Measurements from ENCODE around the gene HPS3.
"Not testable (repeated sequence)": the region's sequence is repeated elsewhere in the genome, so short reads cannot be mapped to it uniquely, and the experiment has no call there.

Gene HPS3

DNA sequence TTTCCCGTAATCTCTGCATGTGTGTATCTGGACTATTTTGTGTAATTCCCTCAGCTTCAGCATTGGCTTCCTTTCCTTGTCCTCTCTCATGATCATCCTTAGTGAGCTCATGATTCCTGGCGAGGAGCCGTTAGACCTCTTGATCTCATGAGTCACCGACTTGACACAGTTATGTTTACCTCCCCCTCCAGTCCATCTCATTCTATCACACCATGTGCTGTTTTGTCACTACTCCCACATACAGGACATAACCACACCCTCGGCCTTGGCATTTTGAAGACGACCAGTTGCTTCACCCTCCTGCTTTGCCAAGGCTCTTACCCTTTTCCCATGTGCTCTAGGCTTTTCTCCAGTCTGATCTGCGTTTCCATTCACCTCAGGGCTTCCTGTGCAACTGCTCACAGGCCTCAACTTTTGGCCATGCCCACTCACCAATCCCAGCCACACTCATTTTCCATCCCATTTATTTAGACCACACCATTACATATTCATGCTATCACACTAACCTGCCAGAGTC lies 50.7 kb downstream of the HPS3 start:
- peak overlapping the region; percentile 47 for H3K27ac ChIP-seq
- DNase-seq (ENCODE audit: low read depth, low spot score): peak; percentile 95

DNA sequence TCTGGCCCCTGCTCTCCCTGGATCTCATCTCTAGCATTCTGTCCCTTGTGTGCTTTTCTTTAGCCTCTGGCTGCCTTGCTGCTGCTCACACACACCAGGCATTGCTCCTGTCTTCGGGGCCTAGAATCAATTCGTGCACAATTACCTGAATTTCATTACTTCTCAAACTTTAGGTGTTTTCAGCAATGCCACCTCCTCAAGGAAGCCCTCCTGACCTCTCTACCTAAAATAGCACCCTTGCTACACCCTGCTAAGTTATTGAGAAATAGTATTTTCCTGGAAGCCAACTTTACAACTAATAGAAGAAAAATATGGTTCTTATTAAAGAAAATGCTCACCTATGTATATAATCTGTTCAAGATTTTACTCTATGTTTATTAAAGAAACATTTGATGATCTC lies 51.7 kb downstream of the HPS3 start:
- no peak overlapping the region for H3K27ac ChIP-seq

DNA sequence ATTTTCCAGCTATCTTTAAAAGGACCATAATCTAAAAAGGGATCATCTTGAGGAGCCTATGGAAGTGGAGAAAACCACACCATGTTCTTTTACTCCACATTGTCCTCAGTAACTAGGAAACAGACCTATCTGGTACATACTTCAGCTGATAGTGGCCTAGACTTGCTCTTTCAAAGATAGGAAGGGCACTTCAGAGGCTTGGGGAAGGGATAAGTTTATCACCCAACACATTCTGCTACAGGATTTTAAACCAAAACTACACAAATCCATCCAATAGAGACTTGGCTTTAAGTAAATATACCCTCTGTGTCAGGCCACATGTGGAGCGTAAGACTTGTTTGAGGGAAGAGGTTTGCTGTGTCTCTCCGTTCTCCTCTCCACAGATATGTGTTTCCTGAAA lies 56.8 kb downstream of the HPS3 start:
- DNase-seq (ENCODE audit: low read depth, low spot score): no peak
- H3K27ac ChIP-seq: no peak overlapping the region

More for the DNA sequence above, 51.7 kb downstream of the HPS3 start:
- DNase-seq (ENCODE audit: low read depth, low spot score): no peak

DNA sequence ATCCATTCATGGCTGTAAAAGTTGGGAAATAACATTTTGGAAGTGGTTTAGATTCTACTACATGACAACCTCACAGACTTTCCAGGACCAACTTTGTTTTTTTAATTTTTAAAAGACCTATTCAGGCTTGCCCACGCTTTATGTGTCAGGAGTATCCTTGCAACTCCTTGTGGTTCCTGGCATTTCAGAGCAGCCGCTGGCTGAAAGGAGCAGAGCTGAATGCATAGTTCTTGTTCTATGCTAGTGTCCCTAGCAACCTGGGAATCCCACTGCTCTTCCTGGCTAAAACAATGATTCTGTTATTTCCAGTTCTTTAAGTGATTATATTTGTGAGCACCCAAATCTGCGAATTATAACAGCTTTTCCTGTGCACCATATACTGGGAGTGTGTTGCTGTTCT lies 57.3 kb downstream of the HPS3 start:
- no peak for DNase-seq (ENCODE audit: low read depth, low spot score)
- no peak overlapping the region for H3K27ac ChIP-seq

DNA sequence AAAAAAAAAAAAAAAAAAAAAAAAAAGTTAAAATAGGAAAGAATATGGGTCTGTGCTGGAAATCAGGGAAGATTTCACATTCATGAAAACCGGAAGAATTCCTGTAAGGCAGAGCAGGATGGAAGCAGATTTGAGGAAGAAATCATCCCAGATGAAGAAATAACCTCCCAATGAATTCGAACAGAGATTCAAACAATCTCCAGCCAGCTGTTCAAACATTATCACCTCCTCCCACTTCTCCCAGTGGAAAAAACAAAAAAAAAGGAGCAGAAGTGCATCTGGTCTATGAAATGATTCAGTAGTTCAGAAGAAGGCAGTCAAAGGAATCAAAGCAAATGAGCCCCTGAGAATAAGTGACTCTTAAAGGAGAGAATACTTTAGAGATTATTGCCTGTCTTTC lies 59.1 kb downstream of the HPS3 start:
- H3K27ac ChIP-seq: no peak overlapping the region
- no peak for DNase-seq (ENCODE audit: low read depth, low spot score)

DNA sequence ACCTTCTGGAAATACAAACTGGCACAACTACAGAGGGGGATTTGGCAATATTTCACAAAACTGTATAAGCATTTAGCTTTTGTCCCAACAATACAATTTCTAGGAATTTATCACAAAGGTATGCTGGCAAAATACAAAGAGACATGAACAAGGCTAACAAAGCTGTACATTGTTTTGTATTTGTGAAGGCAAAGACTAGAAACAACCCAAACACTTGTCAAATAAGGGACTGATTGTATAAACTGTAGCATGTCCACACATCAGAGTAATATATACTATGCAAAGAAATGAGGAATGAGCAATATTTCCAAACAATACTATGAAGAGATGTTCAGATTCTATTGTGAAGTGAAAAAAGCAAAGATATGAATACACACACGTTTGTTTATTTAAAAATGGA lies 65.8 kb downstream of the HPS3 start:
- no peak for DNase-seq (ENCODE audit: low read depth, low spot score)
- H3K27ac ChIP-seq: no peak overlapping the region

DNA sequence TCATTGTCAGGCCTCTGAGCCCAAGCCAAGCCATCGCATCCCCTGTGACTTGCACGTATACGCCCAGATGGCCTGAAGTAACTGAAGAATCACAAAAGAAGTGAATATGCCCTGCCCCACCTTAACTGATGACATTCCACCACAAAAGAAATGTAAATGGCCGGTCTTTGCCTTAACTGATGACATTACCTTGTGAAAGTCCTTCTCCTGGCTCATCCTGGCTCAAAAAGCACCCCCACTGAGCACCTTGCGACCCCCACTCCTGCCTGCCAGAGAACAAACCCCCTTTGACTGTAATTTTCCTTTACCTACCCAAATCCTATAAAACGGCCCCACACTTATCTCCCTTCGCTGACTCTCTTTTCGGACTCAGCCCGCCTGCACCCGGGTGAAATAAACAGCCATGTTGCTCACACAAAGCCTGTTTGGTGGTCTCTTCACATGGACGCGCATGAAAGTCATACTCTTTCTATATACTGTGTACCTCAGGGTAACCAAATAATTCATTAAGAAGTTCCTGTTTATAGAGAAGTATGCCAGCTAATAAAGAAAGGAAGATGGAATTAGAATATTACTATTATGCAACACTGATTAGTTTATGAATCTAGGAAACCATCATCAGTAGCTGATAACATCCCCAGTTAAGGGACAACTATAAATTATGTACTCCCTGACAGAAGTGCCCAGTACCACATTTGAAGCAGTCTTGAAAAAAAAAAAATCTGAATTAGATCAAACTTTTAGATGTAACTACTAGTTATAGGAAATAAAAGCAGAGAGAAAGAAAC lies 67.6 kb downstream of the HPS3 start:
- H3K27ac ChIP-seq; DNase-seq (ENCODE audit: low read depth, low spot score): not testable (repeated sequence)

DNA sequence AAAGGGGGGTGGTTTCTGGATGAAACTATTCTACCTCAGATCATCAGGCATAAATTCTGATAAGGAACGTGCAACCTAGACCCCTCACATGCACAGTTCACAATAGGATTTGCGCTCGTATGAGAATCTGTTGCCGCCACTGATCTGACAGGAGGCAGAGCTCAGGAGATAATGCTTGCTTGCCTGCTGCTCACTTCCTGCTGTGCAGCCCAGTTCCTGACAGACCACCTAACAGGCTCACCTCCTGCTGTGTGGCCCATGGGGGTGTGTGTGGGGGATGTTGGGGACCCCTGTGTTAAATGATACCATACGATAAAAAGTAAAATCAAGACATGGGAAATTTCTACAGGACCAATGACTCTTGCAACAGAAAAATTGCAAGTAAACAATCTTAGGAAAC lies 68.2 kb downstream of the HPS3 start:
- no peak for DNase-seq (ENCODE audit: low read depth, low spot score)
- no peak overlapping the region for H3K27ac ChIP-seq

DNA sequence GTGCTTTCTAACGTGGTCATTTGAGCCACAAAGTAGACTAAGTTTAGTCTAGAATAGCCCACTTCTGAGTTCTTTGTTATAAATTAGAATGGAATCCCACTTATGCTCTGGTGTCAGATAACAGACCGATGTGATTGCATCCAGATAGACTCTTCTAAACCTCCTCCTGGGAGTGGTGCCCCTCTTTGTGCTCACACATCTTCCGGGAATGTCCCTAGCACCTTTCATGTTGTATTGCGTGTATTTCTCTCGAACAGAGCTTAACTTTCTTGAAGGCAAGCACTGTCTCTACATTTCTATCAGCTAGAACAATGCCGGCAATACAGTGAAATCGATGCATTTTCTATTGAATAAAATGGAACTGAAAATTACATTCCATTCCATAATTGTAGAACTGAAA lies 69.2 kb downstream of the HPS3 start:
- DNase-seq (ENCODE audit: low read depth, low spot score): no peak
- H3K27ac ChIP-seq: no peak overlapping the region

DNA sequence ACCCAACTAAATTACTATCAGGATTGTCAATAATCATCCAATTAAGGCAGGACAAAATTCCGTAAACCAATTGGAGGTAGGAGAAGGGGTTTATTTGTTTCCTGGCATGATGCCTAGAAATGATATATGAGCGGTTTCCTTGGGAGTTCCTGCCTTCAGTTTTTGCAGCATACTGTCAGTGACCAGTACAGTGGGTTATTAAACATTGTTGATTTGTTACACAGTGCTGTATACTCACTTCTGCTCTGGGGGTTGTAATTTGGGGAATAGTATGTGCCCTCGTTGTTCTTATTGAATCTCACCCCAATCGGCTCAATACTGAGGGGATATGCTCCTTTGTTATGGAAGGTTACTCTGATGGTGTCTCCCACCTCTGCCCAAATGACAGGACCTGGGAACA lies 70.0 kb downstream of the HPS3 start:
- H3K27ac ChIP-seq: no peak overlapping the region
- DNase-seq (ENCODE audit: low read depth, low spot score): no peak

DNA sequence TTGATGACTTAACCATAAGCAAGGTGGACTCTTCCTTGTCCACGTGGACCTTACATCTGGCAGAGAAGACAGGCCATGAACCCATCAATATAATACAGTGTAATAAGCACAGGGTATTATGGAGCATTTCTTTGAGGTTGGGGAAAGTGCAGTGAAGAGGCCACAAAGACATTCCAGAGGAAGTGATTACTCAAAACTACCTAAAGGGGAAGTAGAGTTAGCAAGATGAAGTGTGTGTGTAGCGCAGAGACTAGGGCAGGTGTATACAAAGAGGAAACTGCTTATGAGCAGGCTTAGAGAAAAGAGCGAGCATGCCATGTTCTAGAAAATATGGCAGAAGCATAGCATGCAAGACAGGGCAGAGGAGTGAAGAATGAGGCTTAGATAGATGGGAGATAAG lies 74.3 kb downstream of the HPS3 start:
- DNase-seq (ENCODE audit: low read depth, low spot score): no peak
- no peak overlapping the region for H3K27ac ChIP-seq

DNA sequence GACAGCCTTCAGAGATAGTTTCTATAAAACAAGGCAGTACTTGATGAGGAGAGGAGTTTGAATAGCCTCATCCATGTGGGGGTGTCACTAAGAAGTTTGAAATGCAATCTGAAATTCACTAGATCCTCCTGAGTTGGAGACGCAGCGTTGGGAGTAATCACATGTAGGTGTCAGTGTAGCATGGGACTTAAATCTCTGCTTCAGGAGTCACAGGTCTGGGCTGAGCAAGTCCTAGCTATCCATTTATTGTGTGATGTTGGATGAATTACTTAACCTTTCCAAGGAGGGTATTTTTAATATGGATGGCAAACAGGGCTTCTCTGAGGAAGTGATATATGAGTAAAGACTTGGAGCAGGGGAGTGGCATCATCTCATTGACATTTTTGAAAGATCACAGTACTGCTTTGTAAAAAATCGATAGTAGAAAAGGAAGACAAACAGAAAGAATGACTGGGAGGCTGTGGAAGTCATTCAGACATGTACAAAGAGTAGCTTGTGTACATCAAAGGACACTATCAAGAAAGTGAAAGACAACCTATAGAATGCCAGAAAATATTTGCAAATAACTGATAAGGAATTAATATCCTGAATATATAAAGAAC lies 75.1 kb downstream of the HPS3 start:
- no peak overlapping the region for H3K27ac ChIP-seq
- no peak for DNase-seq (ENCODE audit: low read depth, low spot score)

DNA sequence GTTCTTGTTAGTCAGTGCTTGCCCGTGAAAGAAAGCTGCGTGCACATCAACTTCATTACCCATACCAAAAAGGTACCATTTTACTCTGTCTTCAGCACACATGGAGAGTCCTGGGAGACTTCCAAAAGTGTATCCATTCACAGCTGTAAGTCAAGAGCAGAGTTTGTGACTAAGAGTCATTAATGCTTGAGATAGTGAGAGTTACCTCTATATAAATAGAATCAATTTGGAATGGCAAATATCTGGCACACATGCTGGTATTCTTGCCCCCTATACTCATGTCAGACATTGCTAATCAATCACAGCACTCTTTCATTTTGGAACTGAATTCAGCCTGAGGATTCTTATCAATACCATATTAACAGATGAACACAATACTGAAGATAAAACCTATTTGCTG lies 78.0 kb downstream of the HPS3 start:
- DNase-seq (ENCODE audit: low read depth, low spot score): no peak
- H3K27ac ChIP-seq: no peak overlapping the region

DNA sequence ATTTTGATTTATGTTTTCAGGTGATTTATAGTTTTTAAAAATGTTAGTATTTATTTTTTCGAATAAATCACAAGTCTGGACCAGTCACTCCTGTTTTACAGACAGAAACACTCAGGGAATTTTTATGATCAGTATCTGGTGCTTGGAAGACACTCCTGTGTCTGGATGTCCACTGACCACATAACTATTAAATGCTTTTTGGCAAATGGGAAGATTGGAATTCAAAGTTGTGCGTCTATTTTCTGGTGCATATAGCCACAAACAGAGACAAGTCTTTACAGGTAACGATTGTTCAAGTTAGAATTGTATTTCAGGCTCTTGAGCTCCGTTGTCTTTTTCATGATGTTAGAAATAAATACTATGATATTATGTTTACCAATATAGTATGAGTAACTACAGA lies 80.0 kb downstream of the HPS3 start:
- DNase-seq (ENCODE audit: low read depth, low spot score): no peak
- no peak overlapping the region for H3K27ac ChIP-seq

DNA sequence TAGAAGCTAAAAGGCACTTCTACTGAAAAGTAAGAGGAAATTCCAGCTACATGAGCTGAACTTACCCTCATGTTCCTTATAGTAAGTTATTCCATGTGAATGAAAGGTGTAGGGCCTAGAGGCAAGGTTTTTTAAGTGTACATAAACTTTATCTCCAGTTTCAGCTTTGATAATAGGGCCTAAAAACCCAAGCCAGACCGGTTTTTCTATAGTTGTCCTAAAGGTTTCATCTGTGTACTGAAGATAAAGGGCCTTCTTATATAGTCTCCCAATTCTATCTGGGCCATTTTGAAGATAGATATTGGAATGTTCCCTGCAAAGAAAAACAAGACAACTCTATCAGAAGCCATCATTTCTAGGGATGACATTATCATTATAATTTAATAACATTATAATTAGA lies 82.9 kb downstream of the HPS3 start:
- no peak for DNase-seq (ENCODE audit: low read depth, low spot score)
- no peak overlapping the region for H3K27ac ChIP-seq

DNA sequence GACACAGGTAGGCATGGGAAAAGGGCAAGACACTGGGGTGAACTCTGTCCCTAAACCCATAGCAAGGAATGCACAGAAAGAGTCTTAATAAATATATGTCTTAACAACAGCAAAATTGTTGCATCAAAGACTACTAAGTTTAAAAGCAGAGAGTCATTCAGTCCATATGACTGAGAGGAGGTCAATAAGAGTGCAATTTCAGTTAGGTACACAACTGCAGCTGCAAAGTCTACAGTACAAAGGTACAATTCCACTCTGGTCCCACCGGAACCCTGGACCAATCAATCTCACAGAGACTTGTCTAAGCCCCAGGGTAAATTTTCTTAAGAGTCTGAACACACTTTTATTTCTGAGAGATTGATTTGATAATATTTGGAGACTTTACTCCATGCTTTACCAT lies 85.3 kb downstream of the HPS3 start:
- no peak overlapping the region for H3K27ac ChIP-seq
- no peak for DNase-seq (ENCODE audit: low read depth, low spot score)

DNA sequence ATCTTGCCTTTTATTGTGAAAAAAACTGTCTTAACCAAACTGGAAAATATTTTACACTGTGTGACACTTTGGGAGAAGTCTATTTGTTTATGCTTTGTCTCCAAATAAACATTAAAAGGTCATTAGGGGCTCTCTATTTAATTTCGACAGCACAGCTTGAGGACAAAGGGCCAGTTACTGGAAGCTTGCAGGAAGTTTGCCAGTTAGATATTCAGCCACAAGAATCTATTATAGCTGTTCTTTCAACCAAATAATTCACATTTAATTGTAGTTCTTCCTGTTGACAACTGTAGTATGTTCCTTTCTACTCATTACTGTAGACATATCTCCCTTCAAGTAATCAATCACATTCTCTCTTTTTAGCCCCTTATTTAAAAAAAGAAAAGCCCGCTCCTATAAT lies 86.1 kb downstream of the HPS3 start:
- DNase-seq (ENCODE audit: low read depth, low spot score): no peak
- H3K27ac ChIP-seq: no peak overlapping the region

DNA sequence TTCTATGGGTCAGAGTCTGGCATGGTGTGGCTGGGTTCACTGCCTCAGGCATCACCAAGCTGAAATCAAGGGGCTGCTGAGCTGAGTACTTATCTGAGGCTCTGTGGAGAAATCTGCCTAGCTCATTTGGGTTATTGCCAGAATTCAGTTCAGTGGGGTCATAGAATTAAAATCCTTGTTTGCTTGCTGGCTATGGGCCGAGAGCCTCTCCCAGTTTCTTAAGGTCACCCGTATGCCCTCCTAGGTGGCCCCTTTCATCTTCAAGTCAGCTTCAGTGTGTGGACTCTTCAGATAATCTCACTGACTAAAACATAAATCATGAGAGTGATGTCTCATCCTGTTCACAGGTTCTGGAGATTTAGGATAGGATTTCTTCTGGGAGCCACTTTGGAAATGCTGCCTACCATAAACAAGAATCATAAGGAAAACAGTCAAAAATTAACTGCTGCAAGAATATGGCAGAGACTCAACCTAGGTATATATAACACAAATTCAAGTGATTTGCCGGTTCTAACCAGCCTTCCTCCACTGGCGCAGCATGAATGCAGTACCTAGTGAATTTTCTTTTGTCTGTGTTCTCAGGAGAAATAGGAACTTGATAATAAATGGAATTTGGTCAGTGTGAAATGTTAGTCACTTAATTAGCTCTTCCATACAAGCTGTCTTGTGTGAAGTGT lies 86.9 kb downstream of the HPS3 start:
- H3K27ac ChIP-seq: no peak overlapping the region
- no peak for DNase-seq (ENCODE audit: low read depth, low spot score)

DNA sequence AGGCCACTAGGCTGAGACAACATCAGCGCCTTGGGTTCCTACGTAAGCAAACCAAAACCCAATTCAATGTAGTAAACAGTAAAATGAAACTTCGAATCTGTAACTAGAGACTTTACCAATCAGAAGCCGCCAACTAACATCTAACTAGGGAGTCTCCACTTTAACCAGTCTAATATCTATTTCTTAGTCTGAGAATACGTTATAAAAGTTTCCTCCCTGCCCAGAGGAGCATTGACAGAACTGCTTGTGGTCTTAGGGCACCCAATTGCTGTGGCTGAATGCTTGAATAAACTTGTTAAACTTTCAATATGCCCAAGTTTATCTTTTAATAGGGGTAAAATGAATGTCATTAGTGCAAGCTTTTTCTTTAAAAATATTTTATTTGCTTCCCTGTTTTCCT lies 87.9 kb downstream of the HPS3 start:
- DNase-seq (ENCODE audit: low read depth, low spot score): no peak
- no peak overlapping the region for H3K27ac ChIP-seq

DNA sequence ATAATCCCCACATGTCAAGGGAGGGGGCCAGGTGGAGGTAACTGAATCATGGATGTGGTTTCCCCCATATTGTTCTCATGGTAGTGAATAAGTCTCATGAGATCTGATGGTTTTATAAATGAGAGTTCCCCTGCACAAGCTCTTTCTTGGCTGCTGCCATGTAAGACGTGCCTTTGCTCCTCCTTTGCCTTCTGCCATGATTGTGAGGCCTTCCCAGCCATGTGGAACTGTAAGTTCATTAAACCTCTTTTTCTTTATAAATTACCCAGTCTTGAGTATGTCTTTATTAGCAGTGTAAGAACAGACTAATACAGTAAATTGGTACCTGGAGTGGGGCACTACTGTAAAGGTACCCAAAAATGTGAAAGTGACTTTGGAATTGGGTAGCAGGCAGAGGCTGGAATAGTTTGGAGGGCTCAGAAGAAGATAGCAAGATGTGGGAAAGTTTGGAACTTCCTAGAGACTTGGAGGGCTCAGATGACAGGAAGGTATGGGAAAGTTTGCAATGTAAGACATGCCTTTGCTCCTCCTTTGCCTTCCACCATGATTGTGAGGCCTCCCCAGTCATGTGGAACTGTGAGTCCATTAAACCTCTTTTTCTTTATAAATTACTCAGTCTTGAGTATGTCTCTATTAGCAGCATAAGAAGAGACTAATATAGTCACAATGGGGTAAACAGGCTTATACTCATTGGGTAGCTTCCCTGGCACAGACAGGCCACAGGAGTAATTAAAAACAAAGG lies 90.1 kb downstream of the HPS3 start:
- H3K27ac ChIP-seq; DNase-seq (ENCODE audit: low read depth, low spot score): not testable (repeated sequence)
